Psoas muscle (tissue), 8 donors: ENCODE results near the gene PCOLCE2. TPM values are rescaled to one million over a fixed set of nuclear protein-coding genes. Genes with fewer than 3 reads are reported as not detected.

Source experiments
- ATAC-seq, 4 donors: fragments of 200-7000 bp; cut with Tn5 transposase; one replicate each; pipeline ENCODE4 v1.9.1; 2020; ENCODE audit warnings: moderate library complexity in 3 of 4, mild to moderate bottlenecking in 2 of 4
- DNase-seq, 2 donors: peaks; one replicate each; pipeline ENCODE4 v3.0.0-alpha.2; 2020
- H3K27ac ChIP-seq: fragments of 200-600 bp; one replicate; pipeline ENCODE4 v1.8.0; 2022
- H3K27me3 ChIP-seq, 3 donors: fragments of 200-600 bp in 1 of 3; one replicate each; pipeline versions ENCODE4 v1.6.1 to v1.8.0; 2013 to 2022; ENCODE audit warnings: low read length in 2 of 3, mild to moderate bottlenecking in 2 of 3, moderate library complexity in 1 of 3; ENCODE audit not compliant: insufficient read depth in 3 of 3
- H3K36me3 ChIP-seq, 2 donors: fragments of 200-600 bp in 1 of 2; one replicate each; pipeline versions ENCODE4 v1.6.1 to v1.8.0; 2013 to 2022; ENCODE audit warnings: low read depth in 1 of 2, mild to moderate bottlenecking in 1 of 2, moderate library complexity in 1 of 2; ENCODE audit not compliant: insufficient read depth in 1 of 2
- H3K4me1 ChIP-seq: fragments of 200-600 bp; one replicate; pipeline ENCODE4 v1.8.0; 2022
- H3K4me3 ChIP-seq: fragments of 200-600 bp; one replicate; pipeline ENCODE4 v1.8.0; 2022; ENCODE audit warnings: mild to moderate bottlenecking
- H3K9me3 ChIP-seq: fragments of 200-600 bp; one replicate; pipeline ENCODE4 v1.8.0; 2022
- CTCF ChIP-seq: fragments of 200-600 bp; IDR thresholded peaks from one replicate; pipeline ENCODE4 v1.8.0; 2022; ENCODE audit warnings: antibody characterized with exemption
- WGBS, 3 donors: extraction: QIAGEN DNeasy Blood & Tissue Kit; methylation state at CpG; one replicate each; pipeline versions ENCODE4 v1.1.6 to v1.1.7; 2013; 5-methylcytosine and 5-hydroxymethylcytosine counted together
- intact Hi-C, 2 donors: fragments of 100-400 bp; cut with DNase I; formaldehyde crosslinking; loops; one replicate each; pipeline versions ENCODE4 v1.11.0 to v1.14.2; 2022
- polyA plus RNA-seq, 3 donors: library from polyadenylated mRNA; stranded (reverse); fragments of 200-250 nt; gene quantifications; one replicate each; pipeline ENCODE4 v1.2.3, GENCODE V29; 2013
- total RNA-seq, 4 donors: library from RNA; stranded (reverse); fragmentation: NEBNext Ultra II Directional in 2 of 4; extraction: Animal tissue kit (Norgen Biotek cat#: 25700) in 2 of 4; gene quantifications; one replicate each; pipeline versions ENCODE4 v1.2.1 to v1.2.4, GENCODE V29; 2021 to 2023
- donor health status: healthy with polysubstance abuse.
- donor health status: DM: no; HTN: no; CAD: no; lungs with moderate emphysema.
- donor health status: Bipolar disorder and iron deficiency.
- donor health status: healthy.
- donor health status: DM: yes; HTN: yes; CAD: no.
- donor health status: DM: no; HTN: no; CAD: no.
- donor health status: DM: no; HTN: no; CAD: no.
- donor health status: DM: yes; HTN: yes; CAD: no.

The PCOLCE2 gene
- total and polyA plus RNA-seq, 7 donors: 1.4 to 8.9 (median 3.6) TPM

- no peak for ATAC-seq
- TF ChIP-seq CTCF: no peak
- intact Hi-C loops: no loop called here
- DNase-seq: no peak
- Histone ChIP-seq H3K9me3 (no peaks in the 10 kb centered on the region), H3K4me1 (no peaks in the 10 kb centered on the region), H3K36me3 (no peaks in the 10 kb centered on the region), H3K4me3 (no peak overlapping the region), H3K27me3 (no peaks in the 10 kb centered on the region), H3K27ac (no peak overlapping the region)
- 19 to 36% (median 22%) methylated on average over 1 of the region's 1 CpG for WGBS, 3 donors
Observed at GRCh38 chr3:142817356-142817755, 71.5 kb downstream of the PCOLCE2 start.

GRCh38 chr3:142815803-142816202 lies 73.1 kb downstream of the PCOLCE2 start:
- intact Hi-C loops: no loop called here
- no peak for DNase-seq
- WGBS, 3 donors: 91 to 95% (median 94%) methylated on average over 6 of the region's 6 CpGs

GRCh38 chr3:142809259-142809658 lies 79.6 kb downstream of the PCOLCE2 start:
- no peak for ATAC-seq
- 78 to 82% (median 79%) methylated on average over 3 of the region's 3 CpGs for WGBS, 3 donors
- no peaks in the 10 kb centered on the region for H3K9me3 ChIP-seq
- no peak for DNase-seq
- no peak overlapping the region for H3K4me3 ChIP-seq
- H3K27me3 ChIP-seq: no peaks in the 10 kb centered on the region
- H3K27ac ChIP-seq: no peak overlapping the region
- TF ChIP-seq CTCF: no peak
- peaks cover 0 to 5% of the 10 kb centered on the region in 2 donors for H3K36me3 ChIP-seq
- no peaks in the 10 kb centered on the region for H3K4me1 ChIP-seq
- intact Hi-C loops: no loop called here

More at GRCh38 chr3:142815803-142816202, 73.1 kb downstream of the PCOLCE2 start:
- no peaks in the 10 kb centered on the region for H3K36me3 ChIP-seq
- TF ChIP-seq CTCF: no peak
- H3K4me1 ChIP-seq: no peaks in the 10 kb centered on the region
- no peak overlapping the region for H3K27ac ChIP-seq
- no peak overlapping the region for H3K4me3 ChIP-seq
- H3K27me3 ChIP-seq: no peaks in the 10 kb centered on the region
- no peaks in the 10 kb centered on the region for H3K9me3 ChIP-seq
- no peak for ATAC-seq

GRCh38 chr3:142808103-142808917 lies 80.6 kb downstream of the PCOLCE2 start:
- Histone ChIP-seq H3K27me3 (no peaks in the 10 kb centered on the region), H3K4me1 (no peaks in the 10 kb centered on the region), H3K36me3 (peaks cover 0 to 6% of the 10 kb centered on the region in 2 donors), H3K4me3 (no peak overlapping the region), H3K27ac (no peak overlapping the region), H3K9me3 (no peaks in the 10 kb centered on the region)
- no peak for ATAC-seq
- WGBS, 3 donors: 84 to 88% (median 88%) methylated on average over 9 of the region's 9 CpGs
- TF ChIP-seq CTCF: no peak
- intact Hi-C loops: no loop called here
- DNase-seq: no peak
